ENCODE measurements around the gene ZCCHC9.

ZCCHC9 gene

GRCh38 chr5:81303563-81303962 is 2.2 kb downstream of the ZCCHC9 start:
- FAIRE-seq, result no peak

GRCh38 chr5:81305785-81306184 is 4.4 kb downstream of the ZCCHC9 start:
- FAIRE-seq (no peak), DNase-seq (ENCODE audit: insufficient read length, low spot score) (no peak)
- TF ChIP-seq POU2F2 (IDR thresholded peaks at IDR 0.05; ENCODE audit: low read depth, low read length) (no peak), POLR2A (IDR thresholded peaks at IDR 0.05; ENCODE audit: low read depth, low read length) (no peak), PAX5 (IDR thresholded peaks at IDR 0.05; ENCODE audit: insufficient read depth, low read length, severe bottlenecking) (no peak), TAF1 (IDR thresholded peaks at IDR 0.05; ENCODE audit: low read depth, low read length) (no peak), SPI1 (IDR thresholded peaks at IDR 0.05; ENCODE audit: low read depth, low read length) (peak; percentile 42; the same call in 1 of the 2 replicates), POLR2AphosphoS5 (IDR thresholded peaks at IDR 0.05; ENCODE audit: low read depth, low read length) (no peak)

More at GRCh38 chr5:81303563-81303962, 2.2 kb downstream of the ZCCHC9 start:
- no peak for DNase-seq (ENCODE audit: insufficient read length, low spot score)
- no peak for TF ChIP-seq PAX5 (IDR thresholded peaks at IDR 0.05; ENCODE audit: insufficient read depth, low read length, severe bottlenecking)
- no peak for TF ChIP-seq POLR2AphosphoS5 (IDR thresholded peaks at IDR 0.05; ENCODE audit: low read depth, low read length)
- no peak for TF ChIP-seq POU2F2 (IDR thresholded peaks at IDR 0.05; ENCODE audit: low read depth, low read length)
- no peak for TF ChIP-seq SPI1 (IDR thresholded peaks at IDR 0.05; ENCODE audit: low read depth, low read length)
- no peak for TF ChIP-seq POLR2A (IDR thresholded peaks at IDR 0.05; ENCODE audit: low read depth, low read length)
- TF ChIP-seq TAF1 (IDR thresholded peaks at IDR 0.05; ENCODE audit: low read depth, low read length), result no peak

GRCh38 chr5:81308836-81309235 is 7.4 kb downstream of the ZCCHC9 start:
- DNase-seq (ENCODE audit: insufficient read length, low spot score) (no peak), FAIRE-seq (no peak)
- TF ChIP-seq POLR2AphosphoS5 (IDR thresholded peaks at IDR 0.05; ENCODE audit: low read depth, low read length) (no peak), POU2F2 (IDR thresholded peaks at IDR 0.05; ENCODE audit: low read depth, low read length) (no peak), SPI1 (IDR thresholded peaks at IDR 0.05; ENCODE audit: low read depth, low read length) (no peak), POLR2A (IDR thresholded peaks at IDR 0.05; ENCODE audit: low read depth, low read length) (no peak), PAX5 (IDR thresholded peaks at IDR 0.05; ENCODE audit: insufficient read depth, low read length, severe bottlenecking) (no peak), TAF1 (IDR thresholded peaks at IDR 0.05; ENCODE audit: low read depth, low read length) (no peak)

- no peak for DNase-seq (ENCODE audit: insufficient read length, low spot score)
- TF ChIP-seq SPI1 (IDR thresholded peaks at IDR 0.05; ENCODE audit: low read depth, low read length), result no peak
- TF ChIP-seq POLR2A (IDR thresholded peaks at IDR 0.05; ENCODE audit: low read depth, low read length), result no peak
- no peak for TF ChIP-seq POLR2AphosphoS5 (IDR thresholded peaks at IDR 0.05; ENCODE audit: low read depth, low read length)
- TF ChIP-seq POU2F2 (IDR thresholded peaks at IDR 0.05; ENCODE audit: low read depth, low read length), result no peak
- TF ChIP-seq PAX5 (IDR thresholded peaks at IDR 0.05; ENCODE audit: insufficient read depth, low read length, severe bottlenecking), result no peak
- no peak for TF ChIP-seq TAF1 (IDR thresholded peaks at IDR 0.05; ENCODE audit: low read depth, low read length)
- FAIRE-seq, result no peak
These were observed 9.1 kb downstream of the ZCCHC9 start for GRCh38 chr5:81310402-81311063.

- TF ChIP-seq TAF1 (IDR thresholded peaks at IDR 0.05; ENCODE audit: low read depth, low read length) (no peak), POLR2AphosphoS5 (IDR thresholded peaks at IDR 0.05; ENCODE audit: low read depth, low read length) (no peak), POLR2A (IDR thresholded peaks at IDR 0.05; ENCODE audit: low read depth, low read length) (no peak), PAX5 (IDR thresholded peaks at IDR 0.05; ENCODE audit: insufficient read depth, low read length, severe bottlenecking) (no peak), SPI1 (IDR thresholded peaks at IDR 0.05; ENCODE audit: low read depth, low read length) (no peak), POU2F2 (IDR thresholded peaks at IDR 0.05; ENCODE audit: low read depth, low read length) (no peak)
- no peak for FAIRE-seq
- no peak for DNase-seq (ENCODE audit: insufficient read length, low spot score)
These were observed 11.9 kb downstream of the ZCCHC9 start for GRCh38 chr5:81313278-81313677.

GRCh38 chr5:81313686-81314085 is 12.3 kb downstream of the ZCCHC9 start:
- FAIRE-seq (no peak), DNase-seq (ENCODE audit: insufficient read length, low spot score) (no peak)
- no peak for TF ChIP-seq TAF1 (IDR thresholded peaks at IDR 0.05; ENCODE audit: low read depth, low read length)
- TF ChIP-seq PAX5 (IDR thresholded peaks at IDR 0.05; ENCODE audit: insufficient read depth, low read length, severe bottlenecking), result no peak
- TF ChIP-seq POU2F2 (IDR thresholded peaks at IDR 0.05; ENCODE audit: low read depth, low read length), result no peak
- no peak for TF ChIP-seq POLR2AphosphoS5 (IDR thresholded peaks at IDR 0.05; ENCODE audit: low read depth, low read length)
- TF ChIP-seq POLR2A (IDR thresholded peaks at IDR 0.05; ENCODE audit: low read depth, low read length), result no peak
- no peak for TF ChIP-seq SPI1 (IDR thresholded peaks at IDR 0.05; ENCODE audit: low read depth, low read length)

GRCh38 chr5:81314581-81314980 is 13.2 kb downstream of the ZCCHC9 start:
- FAIRE-seq, result no peak
- no peak for TF ChIP-seq POLR2A (IDR thresholded peaks at IDR 0.05; ENCODE audit: low read depth, low read length)
- TF ChIP-seq TAF1 (IDR thresholded peaks at IDR 0.05; ENCODE audit: low read depth, low read length), result no peak
- TF ChIP-seq SPI1 (IDR thresholded peaks at IDR 0.05; ENCODE audit: low read depth, low read length), result no peak
- no peak for TF ChIP-seq POU2F2 (IDR thresholded peaks at IDR 0.05; ENCODE audit: low read depth, low read length)
- no peak for TF ChIP-seq PAX5 (IDR thresholded peaks at IDR 0.05; ENCODE audit: insufficient read depth, low read length, severe bottlenecking)
- TF ChIP-seq POLR2AphosphoS5 (IDR thresholded peaks at IDR 0.05; ENCODE audit: low read depth, low read length), result no peak
- no peak for DNase-seq (ENCODE audit: insufficient read length, low spot score)

- DNase-seq (ENCODE audit: insufficient read length, low spot score), result no peak
- FAIRE-seq, result no peak
- no peak for TF ChIP-seq POU2F2 (IDR thresholded peaks at IDR 0.05; ENCODE audit: low read depth, low read length)
- TF ChIP-seq POLR2AphosphoS5 (IDR thresholded peaks at IDR 0.05; ENCODE audit: low read depth, low read length), result no peak
- TF ChIP-seq SPI1 (IDR thresholded peaks at IDR 0.05; ENCODE audit: low read depth, low read length), result no peak
- TF ChIP-seq TAF1 (IDR thresholded peaks at IDR 0.05; ENCODE audit: low read depth, low read length), result no peak
- TF ChIP-seq PAX5 (IDR thresholded peaks at IDR 0.05; ENCODE audit: insufficient read depth, low read length, severe bottlenecking), result no peak
- TF ChIP-seq POLR2A (IDR thresholded peaks at IDR 0.05; ENCODE audit: low read depth, low read length), result no peak
These were observed 13.9 kb downstream of the ZCCHC9 start for GRCh38 chr5:81315336-81315735.

GRCh38 chr5:81315830-81316229 is 14.4 kb downstream of the ZCCHC9 start:
- FAIRE-seq (no peak), DNase-seq (ENCODE audit: insufficient read length, low spot score) (no peak)
- TF ChIP-seq POLR2A (IDR thresholded peaks at IDR 0.05; ENCODE audit: low read depth, low read length) (no peak), SPI1 (IDR thresholded peaks at IDR 0.05; ENCODE audit: low read depth, low read length) (no peak), POLR2AphosphoS5 (IDR thresholded peaks at IDR 0.05; ENCODE audit: low read depth, low read length) (no peak), PAX5 (IDR thresholded peaks at IDR 0.05; ENCODE audit: insufficient read depth, low read length, severe bottlenecking) (no peak), TAF1 (IDR thresholded peaks at IDR 0.05; ENCODE audit: low read depth, low read length) (no peak), POU2F2 (IDR thresholded peaks at IDR 0.05; ENCODE audit: low read depth, low read length) (no peak)
